ENCODE results near the gene AIDA. TPM values are rescaled to one million over a fixed set of nuclear protein-coding genes. Genes with fewer than 3 reads are reported as not detected.

Gene AIDA
- total RNA-seq, 1 donor from 2014 or later, result 74.5 TPM

DNA sequence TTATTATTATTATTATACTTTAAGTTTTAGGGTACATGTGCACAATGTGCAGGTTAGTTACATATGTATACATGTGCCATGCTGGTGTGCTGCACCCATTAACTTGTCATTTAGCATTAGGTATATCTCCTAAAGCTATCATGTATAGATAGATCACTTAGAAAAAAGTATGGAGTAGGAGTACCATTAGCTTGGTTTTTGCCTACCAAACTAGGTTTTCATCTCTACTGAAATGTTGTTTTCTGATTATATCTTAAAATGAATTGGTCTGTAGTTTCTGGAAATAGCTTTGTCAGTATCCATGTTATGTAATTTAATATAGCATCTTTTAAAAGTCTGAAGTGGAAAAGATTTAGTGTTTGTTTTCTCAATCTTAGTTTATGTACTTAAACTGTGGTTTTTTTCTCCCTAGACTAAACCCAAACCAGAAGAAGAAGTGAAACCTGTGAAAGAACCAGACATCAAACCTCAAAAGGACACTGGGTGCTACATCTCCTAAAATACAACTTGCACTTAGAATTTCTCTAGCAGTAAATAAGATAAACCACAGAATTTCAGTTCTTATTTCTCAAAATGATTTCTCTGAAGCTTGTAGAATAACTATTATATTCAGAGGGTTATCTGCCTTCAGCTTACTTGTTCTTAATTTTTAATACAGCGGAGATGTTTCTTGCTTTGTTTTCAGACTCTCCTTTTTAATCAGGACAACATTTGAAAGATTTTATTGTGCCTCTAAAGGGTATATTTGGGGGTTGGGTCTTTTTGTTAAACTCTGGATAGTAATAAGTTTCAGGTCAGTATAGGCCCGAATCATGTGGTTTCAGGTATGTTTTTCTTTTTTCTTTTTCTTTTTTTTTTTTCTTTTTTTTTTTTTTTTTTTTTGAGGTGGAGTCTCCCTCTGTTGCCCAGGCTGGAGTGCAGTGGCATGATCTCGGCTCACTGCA lies 20.2 kb upstream of the AIDA start:
- Mint-ChIP-seq H3K36me3 (ENCODE audit: low read depth) (peaks cover 34% of the 10 kb centered on the region), H3K4me1 (ENCODE audit: low read depth) (no peaks in the 10 kb centered on the region), H3K27ac (ENCODE audit: unreplicated experiment) (no peak overlapping the region)

DNA sequence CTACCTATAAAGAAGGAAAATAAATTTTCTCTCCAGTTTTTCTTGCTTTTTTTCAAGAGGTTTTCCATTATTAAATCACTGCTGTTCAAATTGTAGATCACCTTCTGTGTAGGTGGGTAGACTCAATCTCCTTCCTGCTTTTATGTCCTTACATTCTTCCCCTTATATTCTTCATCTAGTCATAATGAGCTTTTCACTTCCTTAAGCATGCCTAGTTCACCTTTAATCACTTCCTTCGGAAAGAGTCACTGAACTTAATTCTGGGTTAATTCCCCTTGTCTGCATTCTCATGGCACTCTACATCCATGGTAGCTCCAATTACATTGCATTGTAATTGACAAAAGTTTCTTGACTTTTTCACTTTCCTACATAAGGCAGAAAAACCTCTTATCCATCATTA lies 18.6 kb upstream of the AIDA start:
- Mint-ChIP-seq H3K27me3 (ENCODE audit: low read depth) (no peaks in the 10 kb centered on the region), H3K4me3 (ENCODE audit: unreplicated experiment) (no peak overlapping the region), H3K27ac (ENCODE audit: unreplicated experiment) (no peak overlapping the region), H3K36me3 (ENCODE audit: low read depth) (peaks cover 37% of the 10 kb centered on the region), H3K4me1 (ENCODE audit: low read depth) (no peaks in the 10 kb centered on the region), H3K9me3 (ENCODE audit: low read depth) (no peaks in the 10 kb centered on the region)
- no peak for DNase-seq (ENCODE audit: low spot score)
- TF ChIP-seq, protein P1, sequence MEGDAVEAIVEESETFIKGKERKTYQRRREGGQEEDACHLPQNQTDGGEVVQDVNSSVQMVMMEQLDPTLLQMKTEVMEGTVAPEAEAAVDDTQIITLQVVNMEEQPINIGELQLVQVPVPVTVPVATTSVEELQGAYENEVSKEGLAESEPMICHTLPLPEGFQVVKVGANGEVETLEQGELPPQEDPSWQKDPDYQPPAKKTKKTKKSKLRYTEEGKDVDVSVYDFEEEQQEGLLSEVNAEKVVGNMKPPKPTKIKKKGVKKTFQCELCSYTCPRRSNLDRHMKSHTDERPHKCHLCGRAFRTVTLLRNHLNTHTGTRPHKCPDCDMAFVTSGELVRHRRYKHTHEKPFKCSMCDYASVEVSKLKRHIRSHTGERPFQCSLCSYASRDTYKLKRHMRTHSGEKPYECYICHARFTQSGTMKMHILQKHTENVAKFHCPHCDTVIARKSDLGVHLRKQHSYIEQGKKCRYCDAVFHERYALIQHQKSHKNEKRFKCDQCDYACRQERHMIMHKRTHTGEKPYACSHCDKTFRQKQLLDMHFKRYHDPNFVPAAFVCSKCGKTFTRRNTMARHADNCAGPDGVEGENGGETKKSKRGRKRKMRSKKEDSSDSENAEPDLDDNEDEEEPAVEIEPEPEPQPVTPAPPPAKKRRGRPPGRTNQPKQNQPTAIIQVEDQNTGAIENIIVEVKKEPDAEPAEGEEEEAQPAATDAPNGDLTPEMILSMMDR (IDR thresholded peaks at IDR 0.05), result no peak

More for the DNA sequence above, 20.2 kb upstream of the AIDA start:
- TF ChIP-seq, protein P1 (IDR thresholded peaks at IDR 0.05), result no peak
- DNase-seq (ENCODE audit: low spot score), result no peak
- Mint-ChIP-seq H3K4me3 (ENCODE audit: unreplicated experiment) (no peak overlapping the region), H3K9me3 (ENCODE audit: low read depth) (no peaks in the 10 kb centered on the region), H3K27me3 (ENCODE audit: low read depth) (no peaks in the 10 kb centered on the region)

DNA sequence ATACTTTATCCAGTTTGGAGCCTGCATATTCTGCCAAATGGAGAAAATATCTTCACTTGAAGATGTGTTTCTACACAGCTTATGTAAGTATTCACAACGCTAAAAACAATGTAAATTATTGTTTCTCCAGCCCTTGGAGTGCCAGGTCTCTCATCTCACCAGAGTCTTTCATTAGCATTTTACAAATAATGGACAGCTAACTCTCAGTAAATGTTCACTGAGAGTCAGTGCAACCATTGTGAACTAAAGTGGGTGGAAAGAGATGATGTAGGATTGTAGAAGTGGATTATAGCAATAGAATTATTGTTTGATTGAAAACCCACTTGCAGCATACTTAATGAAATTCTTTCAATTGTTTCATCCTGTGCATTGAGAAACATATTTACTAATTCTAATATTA lies 16.5 kb upstream of the AIDA start:
- Mint-ChIP-seq H3K9me3 (ENCODE audit: low read depth) (no peaks in the 10 kb centered on the region), H3K27me3 (ENCODE audit: low read depth) (no peaks in the 10 kb centered on the region), H3K4me3 (ENCODE audit: unreplicated experiment) (no peak overlapping the region), H3K4me1 (ENCODE audit: low read depth) (no peaks in the 10 kb centered on the region), H3K36me3 (ENCODE audit: low read depth) (peaks cover 42% of the 10 kb centered on the region), H3K27ac (ENCODE audit: unreplicated experiment) (no peak overlapping the region)
- DNase-seq (ENCODE audit: low spot score), result no peak
- TF ChIP-seq, protein P1 (IDR thresholded peaks at IDR 0.05), result no peak

DNA sequence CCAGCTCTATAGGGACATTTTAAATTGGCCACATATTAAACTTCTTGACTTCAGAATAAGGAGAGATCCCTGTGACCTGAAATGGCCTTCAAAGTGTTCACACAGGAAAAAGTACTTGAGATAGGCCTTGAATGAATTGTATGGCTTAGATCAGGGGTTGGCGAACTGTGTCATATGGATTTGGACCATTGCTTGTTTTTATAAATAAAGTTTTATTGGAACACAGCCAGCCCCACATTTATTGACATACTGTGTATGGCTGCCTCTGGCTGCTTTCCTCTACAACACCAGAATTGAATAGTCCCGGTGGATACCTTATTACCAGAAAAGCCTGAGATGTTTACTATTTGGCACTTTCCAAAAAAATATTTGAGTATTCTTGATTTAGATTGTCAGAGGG lies 4.1 kb upstream of the AIDA start:
- no peaks in the 10 kb centered on the region for H3K27me3 Mint-ChIP-seq (ENCODE audit: low read depth)
- H3K27ac Mint-ChIP-seq (ENCODE audit: unreplicated experiment), result no peak overlapping the region
- TF ChIP-seq, protein P1 (IDR thresholded peaks at IDR 0.05), result no peak
- no peaks in the 10 kb centered on the region for H3K9me3 Mint-ChIP-seq (ENCODE audit: low read depth)
- no peak for DNase-seq (ENCODE audit: low spot score)
- H3K4me1 Mint-ChIP-seq (ENCODE audit: low read depth), result peaks cover 11% of the 10 kb centered on the region
- no peak overlapping the region for H3K4me3 Mint-ChIP-seq (ENCODE audit: unreplicated experiment)
- peaks cover 18% of the 10 kb centered on the region for H3K36me3 Mint-ChIP-seq (ENCODE audit: low read depth)

DNA sequence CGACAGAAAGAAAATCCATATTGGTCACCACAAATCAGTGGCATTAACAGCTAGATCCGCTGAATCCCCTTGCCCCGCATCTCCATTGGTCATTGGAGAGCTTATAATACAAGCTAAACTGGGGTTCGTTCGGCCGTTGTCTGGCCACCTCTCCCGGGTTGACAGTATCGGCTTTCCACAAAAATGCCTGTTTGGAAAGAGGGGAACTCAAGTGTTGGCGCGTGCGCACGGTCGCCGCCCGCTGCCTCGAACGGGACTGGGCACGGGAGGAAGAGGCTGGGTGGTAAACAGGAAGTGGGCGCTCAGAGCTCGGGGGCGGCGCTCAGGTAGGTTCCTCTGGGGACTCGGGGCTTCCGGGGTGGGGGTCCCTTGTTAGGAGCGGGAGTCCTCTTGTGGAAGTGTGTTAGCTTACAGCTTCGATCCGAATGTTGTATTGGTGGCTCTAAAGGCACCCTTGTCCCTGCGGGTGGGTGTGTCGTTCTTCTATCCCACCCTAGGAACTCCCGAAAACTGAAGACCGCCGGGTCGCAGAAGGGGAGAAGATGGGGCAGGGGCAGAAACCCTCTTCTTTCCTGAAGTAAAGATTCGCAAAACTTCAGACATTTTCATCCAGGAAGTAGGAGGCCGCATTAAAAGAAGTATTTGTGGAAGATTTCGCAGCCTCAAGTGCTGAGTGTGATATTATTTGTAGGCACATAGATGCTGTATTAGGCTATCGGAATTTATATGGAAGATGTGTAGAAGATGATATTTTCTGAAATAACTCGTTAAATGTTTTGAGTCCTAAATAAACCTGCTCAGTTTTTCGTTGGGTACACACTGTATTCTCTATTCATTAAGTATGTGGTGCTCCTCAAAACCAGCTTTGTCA lies 1.0 kb upstream of the AIDA start:
- peak overlapping the region; percentile 100 for H3K27ac Mint-ChIP-seq (ENCODE audit: unreplicated experiment)
- DNase-seq (ENCODE audit: low spot score), result peak; percentile 95
- H3K27me3 Mint-ChIP-seq (ENCODE audit: low read depth), result no peaks in the 10 kb centered on the region
- TF ChIP-seq, protein P1 (IDR thresholded peaks at IDR 0.05), result no peak
- peak overlapping the region; percentile 92 for H3K4me3 Mint-ChIP-seq (ENCODE audit: unreplicated experiment)
- H3K9me3 Mint-ChIP-seq (ENCODE audit: low read depth), result no peaks in the 10 kb centered on the region
- H3K4me1 Mint-ChIP-seq (ENCODE audit: low read depth), result peaks cover 39% of the 10 kb centered on the region
- peaks cover 6% of the 10 kb centered on the region for H3K36me3 Mint-ChIP-seq (ENCODE audit: low read depth)

All from chondrocyte (in vitro differentiated cells).